AG10803 (cell line): Measurements from ENCODE around the gene APOOL.
A peak's percentile ranks its signal among the peaks of the same experiment; 100 is the strongest.

Experiments
- DNase-seq: peaks from one replicate; pipeline ENCODE4 v3.0.0; 2010; ENCODE audit warnings: low read depth
- H3K4me3 ChIP-seq: 2 replicates; pipeline ENCODE4 v1.5.1; 2011; ENCODE audit warnings: mild to moderate bottlenecking, low read length, control low read depth
- TF ChIP-seq, protein P1 (sequence below): conservative IDR thresholded peaks from 2 replicates; pipeline ENCODE4 v1.5.1; 2011; ENCODE audit warnings: mild to moderate bottlenecking, low read length, control low read depth, inconsistent platforms

APOOL gene

GRCh38 chrX:85084770-85085393 is 81.2 kb downstream of the APOOL start:
- peak; percentile 31 for DNase-seq
- TF ChIP-seq, protein P1, sequence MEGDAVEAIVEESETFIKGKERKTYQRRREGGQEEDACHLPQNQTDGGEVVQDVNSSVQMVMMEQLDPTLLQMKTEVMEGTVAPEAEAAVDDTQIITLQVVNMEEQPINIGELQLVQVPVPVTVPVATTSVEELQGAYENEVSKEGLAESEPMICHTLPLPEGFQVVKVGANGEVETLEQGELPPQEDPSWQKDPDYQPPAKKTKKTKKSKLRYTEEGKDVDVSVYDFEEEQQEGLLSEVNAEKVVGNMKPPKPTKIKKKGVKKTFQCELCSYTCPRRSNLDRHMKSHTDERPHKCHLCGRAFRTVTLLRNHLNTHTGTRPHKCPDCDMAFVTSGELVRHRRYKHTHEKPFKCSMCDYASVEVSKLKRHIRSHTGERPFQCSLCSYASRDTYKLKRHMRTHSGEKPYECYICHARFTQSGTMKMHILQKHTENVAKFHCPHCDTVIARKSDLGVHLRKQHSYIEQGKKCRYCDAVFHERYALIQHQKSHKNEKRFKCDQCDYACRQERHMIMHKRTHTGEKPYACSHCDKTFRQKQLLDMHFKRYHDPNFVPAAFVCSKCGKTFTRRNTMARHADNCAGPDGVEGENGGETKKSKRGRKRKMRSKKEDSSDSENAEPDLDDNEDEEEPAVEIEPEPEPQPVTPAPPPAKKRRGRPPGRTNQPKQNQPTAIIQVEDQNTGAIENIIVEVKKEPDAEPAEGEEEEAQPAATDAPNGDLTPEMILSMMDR, result peak; percentile 85

GRCh38 chrX:85089321-85089840 is 85.7 kb downstream of the APOOL start:
- H3K4me3 ChIP-seq, result no peak overlapping the region
- DNase-seq, result no peak
- TF ChIP-seq, protein P1, result no peak

More at GRCh38 chrX:85084770-85085393, 81.2 kb downstream of the APOOL start:
- H3K4me3 ChIP-seq, result no peak overlapping the region

- peak; percentile 8 for DNase-seq
- TF ChIP-seq, protein P1, result no peak
- no peak overlapping the region for H3K4me3 ChIP-seq
Measured at GRCh38 chrX:85107407-85107806, 103.7 kb downstream of the APOOL start.

DNA sequence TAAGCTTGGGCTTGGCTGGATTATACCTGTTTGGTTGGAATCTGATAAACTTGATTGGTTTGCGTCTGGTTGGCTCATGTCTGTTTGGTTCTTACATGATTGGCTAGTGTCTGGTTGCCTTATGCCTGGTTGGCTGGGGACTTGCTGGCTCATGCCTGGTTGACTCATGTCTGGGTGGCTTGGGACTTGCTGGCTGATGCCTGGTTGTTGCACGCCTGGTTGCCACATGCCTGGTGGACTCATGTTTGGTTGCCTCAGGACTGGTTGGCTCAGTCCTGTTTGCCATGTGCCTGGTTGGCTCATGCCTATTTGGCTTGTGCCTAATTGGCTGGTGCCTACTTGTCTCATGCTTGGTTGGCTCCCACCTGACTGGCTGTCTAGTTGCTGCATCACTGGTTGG is 104.5 kb downstream of the APOOL start:
- TF ChIP-seq, protein P1, result no peak
- H3K4me3 ChIP-seq, result no peak overlapping the region
- DNase-seq, result peak; percentile 2

DNA sequence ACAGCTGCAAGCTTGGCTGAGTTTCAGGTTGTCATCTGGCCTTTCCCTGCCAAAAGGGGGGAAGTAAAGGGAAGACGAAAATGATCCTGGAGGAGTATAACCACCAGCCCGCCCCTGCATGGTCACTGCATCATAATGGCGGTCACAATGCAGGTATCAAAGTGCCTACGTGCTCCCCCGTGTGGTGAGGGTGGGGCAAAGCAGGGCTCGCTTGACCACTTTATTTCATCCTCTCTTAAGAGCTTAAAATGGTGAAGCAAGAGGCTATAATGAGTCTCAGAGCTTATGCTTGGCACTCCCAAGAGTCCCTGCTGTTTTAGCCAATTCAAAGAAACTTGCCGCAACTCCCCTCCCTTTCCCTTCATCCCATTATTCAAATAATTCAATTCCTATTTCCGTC is 105.6 kb downstream of the APOOL start:
- no peak for DNase-seq
- no peak overlapping the region for H3K4me3 ChIP-seq
- TF ChIP-seq, protein P1, result peak; percentile 27; the same call in 1 of the 2 replicates

GRCh38 chrX:85111347-85111746 is 107.7 kb downstream of the APOOL start:
- TF ChIP-seq, protein P1, result peak; percentile 67
- DNase-seq, result peak; percentile 3
- no peak overlapping the region for H3K4me3 ChIP-seq

DNA sequence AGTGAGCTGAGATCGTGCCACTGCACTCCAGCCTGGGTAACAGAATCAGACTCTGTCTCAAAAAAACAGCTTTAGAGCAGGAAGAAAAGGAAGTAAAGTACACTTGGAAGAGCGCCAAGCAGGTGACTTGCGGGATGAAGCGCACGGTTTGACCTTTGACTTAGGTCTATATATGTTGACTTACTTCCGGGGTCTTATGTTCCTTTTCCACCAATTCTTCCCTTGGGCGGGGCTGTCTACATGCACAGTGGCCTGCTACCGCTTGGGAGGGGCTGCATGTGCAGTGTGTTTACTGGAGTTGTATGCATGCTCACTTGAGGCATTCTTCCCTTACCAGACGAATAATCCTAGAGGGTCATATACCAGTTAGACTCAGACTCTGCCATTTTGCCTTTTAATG is 108.6 kb downstream of the APOOL start:
- TF ChIP-seq, protein P1, result no peak
- no peak overlapping the region for H3K4me3 ChIP-seq
- DNase-seq, result no peak
